IMR-90 (cell line): ENCODE results near the gene FAM174C.

Experiments used
- CEBPB ChIP-seq: IDR thresholded peaks from 2 replicates; pipeline ENCODE4 v1.6.1; 2012; ENCODE audit warnings: low read depth, low read length, improper control_type of control experiment
- MAFK ChIP-seq: IDR thresholded peaks from 2 replicates; pipeline ENCODE4 v1.6.1; 2012; ENCODE audit warnings: low read depth, low read length, improper control_type of control experiment
- MAZ ChIP-seq: IDR thresholded peaks from 2 replicates; pipeline ENCODE4 v1.6.1; 2012; ENCODE audit warnings: low read depth, mild to moderate bottlenecking, low read length, improper control_type of control experiment, moderate library complexity, borderline replicate concordance
- POLR2A ChIP-seq: IDR thresholded peaks from 2 replicates; pipeline ENCODE4 v1.6.1; 2012; ENCODE audit warnings: mild to moderate bottlenecking, low read depth, low read length
- RFX5 ChIP-seq: IDR thresholded peaks from 2 replicates; pipeline ENCODE4 v1.8.0; 2012; ENCODE audit warnings: low read depth, mild to moderate bottlenecking, low read length, moderate library complexity
- SMC3 ChIP-seq: fragments of 150-350 bp; IDR thresholded peaks from 2 replicates; pipeline ENCODE4 v1.6.1; 2016; ENCODE audit warnings: low read depth, mild to moderate bottlenecking, antibody characterized with exemption, low read length, moderate library complexity
- TF ChIP-seq, protein P1 (sequence below): fragments of 150-350 bp; IDR thresholded peaks from 2 replicates; pipeline ENCODE4 v1.6.1; 2017; ENCODE audit warnings: mild to moderate bottlenecking, antibody characterized with exemption, low read length, low read depth
- TF ChIP-seq, protein P2 (sequence below): conservative IDR thresholded peaks from 2 replicates; pipeline ENCODE4 v1.5.1; 2012; ENCODE audit warnings: mild to moderate bottlenecking, low read depth, low read length, improper control_type of control experiment
- TF ChIP-seq, protein P3 (sequence below): fragments of 150-350 bp; IDR thresholded peaks from 2 replicates; pipeline ENCODE4 v1.6.1; 2016; ENCODE audit warnings: low read depth, mild to moderate bottlenecking, low read length, moderate library complexity, borderline replicate concordance

DNA sequence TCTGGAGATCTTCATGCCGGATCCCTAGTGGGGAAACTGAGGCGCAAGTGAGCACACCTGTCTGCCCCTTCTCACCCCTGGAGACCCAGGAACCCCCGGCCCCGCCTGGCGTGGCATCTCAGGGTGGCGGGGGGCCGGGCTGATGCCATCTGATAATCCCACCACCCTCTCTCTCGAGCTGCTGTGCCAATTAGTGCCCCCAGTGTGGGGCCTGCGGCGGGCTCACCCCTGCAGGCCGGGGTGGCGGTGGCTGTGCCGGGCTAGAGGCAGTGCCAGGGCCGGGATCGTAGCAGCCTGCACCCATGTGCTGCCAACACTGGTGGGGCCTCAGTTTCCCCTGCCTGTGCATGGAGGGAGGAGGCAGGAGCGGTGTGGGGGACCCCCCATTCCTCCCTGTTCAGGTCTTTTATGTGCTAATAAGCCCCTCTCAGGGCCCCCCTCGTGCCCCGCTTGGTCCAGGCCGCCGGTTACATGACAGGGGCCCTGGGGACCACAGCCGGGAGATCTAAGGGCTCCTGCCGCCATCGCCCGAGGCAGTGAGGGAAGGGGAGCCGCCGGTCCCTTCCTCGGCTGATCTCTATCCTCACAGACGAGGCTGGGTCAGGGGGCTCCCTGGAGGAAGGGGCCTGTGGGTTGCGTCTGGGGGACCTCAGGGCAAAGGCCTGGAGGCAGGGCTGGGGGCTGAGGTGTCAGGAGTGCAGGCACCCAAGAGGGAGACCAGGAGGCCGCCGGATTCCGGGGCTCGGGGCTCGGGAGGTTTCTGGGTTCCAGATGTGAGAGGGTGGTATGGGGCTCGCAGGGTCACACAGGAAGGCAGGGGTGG lies 18.7 kb downstream of the FAM174C start:
- TF ChIP-seq, protein P1, sequence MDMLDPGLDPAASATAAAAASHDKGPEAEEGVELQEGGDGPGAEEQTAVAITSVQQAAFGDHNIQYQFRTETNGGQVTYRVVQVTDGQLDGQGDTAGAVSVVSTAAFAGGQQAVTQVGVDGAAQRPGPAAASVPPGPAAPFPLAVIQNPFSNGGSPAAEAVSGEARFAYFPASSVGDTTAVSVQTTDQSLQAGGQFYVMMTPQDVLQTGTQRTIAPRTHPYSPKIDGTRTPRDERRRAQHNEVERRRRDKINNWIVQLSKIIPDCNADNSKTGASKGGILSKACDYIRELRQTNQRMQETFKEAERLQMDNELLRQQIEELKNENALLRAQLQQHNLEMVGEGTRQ: no peak
- TF ChIP-seq, protein P2, sequence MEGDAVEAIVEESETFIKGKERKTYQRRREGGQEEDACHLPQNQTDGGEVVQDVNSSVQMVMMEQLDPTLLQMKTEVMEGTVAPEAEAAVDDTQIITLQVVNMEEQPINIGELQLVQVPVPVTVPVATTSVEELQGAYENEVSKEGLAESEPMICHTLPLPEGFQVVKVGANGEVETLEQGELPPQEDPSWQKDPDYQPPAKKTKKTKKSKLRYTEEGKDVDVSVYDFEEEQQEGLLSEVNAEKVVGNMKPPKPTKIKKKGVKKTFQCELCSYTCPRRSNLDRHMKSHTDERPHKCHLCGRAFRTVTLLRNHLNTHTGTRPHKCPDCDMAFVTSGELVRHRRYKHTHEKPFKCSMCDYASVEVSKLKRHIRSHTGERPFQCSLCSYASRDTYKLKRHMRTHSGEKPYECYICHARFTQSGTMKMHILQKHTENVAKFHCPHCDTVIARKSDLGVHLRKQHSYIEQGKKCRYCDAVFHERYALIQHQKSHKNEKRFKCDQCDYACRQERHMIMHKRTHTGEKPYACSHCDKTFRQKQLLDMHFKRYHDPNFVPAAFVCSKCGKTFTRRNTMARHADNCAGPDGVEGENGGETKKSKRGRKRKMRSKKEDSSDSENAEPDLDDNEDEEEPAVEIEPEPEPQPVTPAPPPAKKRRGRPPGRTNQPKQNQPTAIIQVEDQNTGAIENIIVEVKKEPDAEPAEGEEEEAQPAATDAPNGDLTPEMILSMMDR: no peak
- TF ChIP-seq RFX5: no peak
- TF ChIP-seq POLR2A: no peak
- TF ChIP-seq MAFK: no peak
- no peak for TF ChIP-seq CEBPB
- TF ChIP-seq MAZ: no peak
- TF ChIP-seq SMC3: no peak
- TF ChIP-seq, protein P3, sequence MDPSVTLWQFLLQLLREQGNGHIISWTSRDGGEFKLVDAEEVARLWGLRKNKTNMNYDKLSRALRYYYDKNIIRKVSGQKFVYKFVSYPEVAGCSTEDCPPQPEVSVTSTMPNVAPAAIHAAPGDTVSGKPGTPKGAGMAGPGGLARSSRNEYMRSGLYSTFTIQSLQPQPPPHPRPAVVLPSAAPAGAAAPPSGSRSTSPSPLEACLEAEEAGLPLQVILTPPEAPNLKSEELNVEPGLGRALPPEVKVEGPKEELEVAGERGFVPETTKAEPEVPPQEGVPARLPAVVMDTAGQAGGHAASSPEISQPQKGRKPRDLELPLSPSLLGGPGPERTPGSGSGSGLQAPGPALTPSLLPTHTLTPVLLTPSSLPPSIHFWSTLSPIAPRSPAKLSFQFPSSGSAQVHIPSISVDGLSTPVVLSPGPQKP: no peak
